Keratinocyte (primary cell): ENCODE measurements around the gene PARD3. TPM values are rescaled to one million over a fixed set of nuclear protein-coding genes. Genes with fewer than 3 reads are reported as not detected.

ENCODE experiments used
- DNase-seq: peaks from one replicate; pipeline ENCODE4 v3.0.0-alpha.2; 2011; ENCODE audit warnings: low read depth, missing footprints, low spot score
- FAIRE-seq: peaks from 2 replicates; lab custom pipeline; 2011; peaks lifted over from hg19 to GRCh38; lab: Jason Lieb, UNC
- H2AFZ ChIP-seq: 2 replicates; pipeline ENCODE4 v1.6.0; 2012; ENCODE audit warnings: low read length, control low read depth, inconsistent platforms; ENCODE audit not compliant: control insufficient read depth
- H3K27ac ChIP-seq: 2 replicates; pipeline ENCODE4 v1.5.1; 2011; ENCODE audit warnings: low read length; ENCODE audit not compliant: control insufficient read depth, insufficient read depth
- H3K27me3 ChIP-seq: 3 replicates; pipeline ENCODE4 v1.6.0; 2011; ENCODE audit warnings: low read length; ENCODE audit not compliant: control insufficient read depth, insufficient read depth; ENCODE audit errors: extremely low read depth
- H3K36me3 ChIP-seq, 2 experiments: 2 replicates in 1 of 2; 3 replicates in 1 of 2; pipeline ENCODE4 v1.5.1; 2011; ENCODE audit warnings: low read length in 2 of 2, mild to moderate bottlenecking in 1 of 2; ENCODE audit not compliant: control insufficient read depth in 2 of 2, insufficient read depth in 2 of 2; ENCODE audit errors: extremely low read depth in 1 of 2
- H3K4me1 ChIP-seq: 3 replicates; pipeline ENCODE4 v1.5.1; 2011; ENCODE audit warnings: low read length; ENCODE audit not compliant: control insufficient read depth, insufficient read depth; ENCODE audit errors: extremely low read depth
- H3K4me2 ChIP-seq: 3 replicates; pipeline ENCODE4 v1.6.0; 2011; ENCODE audit warnings: low read depth, low read length; ENCODE audit not compliant: control insufficient read depth, insufficient read depth; ENCODE audit errors: extremely low read depth
- H3K4me3 ChIP-seq, 3 experiments: fragments of 200-600 bp in 1 of 3; sonication (generic) in 1 of 3; 2 replicates in 2 of 3; 3 replicates in 1 of 3; pipeline ENCODE4 v1.5.1; 2011 to 2016; ENCODE audit warnings: low read length in 3 of 3, mild to moderate bottlenecking in 3 of 3, control low read depth in 2 of 3, inconsistent platforms in 1 of 3, low read depth in 1 of 3, mixed read lengths in 1 of 3, mixed run types in 1 of 3, moderate library complexity in 1 of 3; ENCODE audit not compliant: control insufficient read depth in 2 of 3, insufficient read depth in 2 of 3; ENCODE audit errors: extremely low read depth in 1 of 3
- H3K79me2 ChIP-seq: 2 replicates; pipeline ENCODE4 v1.6.0; 2012; ENCODE audit warnings: low read length; ENCODE audit not compliant: control insufficient read depth, insufficient read depth
- H3K9ac ChIP-seq: 3 replicates; pipeline ENCODE4 v1.6.0; 2011; ENCODE audit warnings: low read length; ENCODE audit not compliant: control insufficient read depth, insufficient read depth; ENCODE audit errors: extremely low read depth
- H3K9me1 ChIP-seq: 3 replicates; pipeline ENCODE4 v1.6.0; 2011; ENCODE audit warnings: low read length; ENCODE audit not compliant: control insufficient read depth, insufficient read depth; ENCODE audit errors: extremely low read depth
- H3K9me3 ChIP-seq: 2 replicates; pipeline ENCODE4 v1.5.1; 2012; ENCODE audit warnings: low read depth, low read length; ENCODE audit not compliant: control insufficient read depth
- H4K20me1 ChIP-seq: 3 replicates; pipeline ENCODE4 v1.6.0; 2011; ENCODE audit warnings: low read length; ENCODE audit not compliant: control insufficient read depth, insufficient read depth; ENCODE audit errors: extremely low read depth
- CTCF ChIP-seq, 3 experiments: IDR thresholded peaks in 1 of 3; conservative IDR thresholded peaks in 1 of 3; optimal IDR thresholded peaks in 1 of 3; 2 replicates in 2 of 3; 3 replicates in 1 of 3; pipeline versions ENCODE3 to v1.5.1; 2011; ENCODE audit warnings: low read length in 3 of 3, mild to moderate bottlenecking in 3 of 3, moderate library complexity in 2 of 3, control low read depth in 1 of 3, inconsistent platforms in 1 of 3; ENCODE audit not compliant: insufficient read depth in 2 of 3; ENCODE audit errors: extremely low read depth in 1 of 3
- EZH2 ChIP-seq: IDR thresholded peaks from one replicate; pipeline ENCODE4 v1.6.1; 2012; ENCODE audit warnings: inconsistent platforms, mild to moderate bottlenecking, low read length, moderate library complexity
- dilution Hi-C: fragments of 300-500 bp; cut with MboI; formaldehyde crosslinking; loops from one replicate; pipeline ENCODE4 v1.7.0; 2020; ENCODE audit warnings: low sequenced_read_pairs; ENCODE audit not compliant: extremely low pct_ligation_motif_present
- polyA plus RNA-seq, 5 experiments: library from polyadenylated mRNA; depleted of rRNA in 3 of 5; stranded (reverse) in 3 of 5; stranded (forward) in 1 of 5; unstranded in 1 of 5; fragments of >200 nt; gene quantifications; 1 replicate in 1 of 5; 2 replicates in 3 of 5; 3 replicates in 1 of 5; pipeline versions ENCODE4 v1.2.1 to v1.2.3, GENCODE V29; 2011 to 2012; ENCODE audit warnings: missing spikeins in 2 of 5, low read depth in 1 of 5, low replicate concordance in 1 of 5

PARD3 gene
- polyA plus RNA-seq, 1 donor (not counting 4 experiments of a cell fraction or from before 2014, with no cell fraction given), result 46.4 TPM

GRCh38 chr10:34489411-34489810, 325.7 kb downstream of the PARD3 start:
- Histone ChIP-seq H3K27me3 (no peaks in the 10 kb centered on the region), H3K27ac (peak overlapping the region; percentile 92), H3K9me1 (peaks cover 2% of the 10 kb centered on the region), H3K79me2 (peaks cover 7% of the 10 kb centered on the region), H3K4me1 (peaks cover 33% of the 10 kb centered on the region), H2AFZ (no peak overlapping the region), H3K4me3 (no peak overlapping the region), H4K20me1 (no peaks in the 10 kb centered on the region), H3K9ac (no peak overlapping the region), H3K36me3 (no peaks in the 10 kb centered on the region), H3K9me3 (no peaks in the 10 kb centered on the region), H3K4me2 (peak overlapping the region; percentile 81)
- no peak for DNase-seq
- TF ChIP-seq CTCF (optimal IDR thresholded peaks at IDR 0.05 in 1 of 3, IDR thresholded peaks at IDR 0.05 in 1 of 3, conservative IDR thresholded peaks at IDR 0.05 in 1 of 3; ENCODE audit: extremely low read depth in 1 of 3, insufficient read depth in 2 of 3, low read length in 3 of 3) (no peak), EZH2 (no peak)
- no peak for FAIRE-seq
- dilution Hi-C loops, result no loop called here

- Histone ChIP-seq H3K9ac (no peak overlapping the region), H2AFZ (no peak overlapping the region), H3K9me1 (peaks cover 2% of the 10 kb centered on the region), H3K4me2 (no peak overlapping the region), H3K27me3 (no peaks in the 10 kb centered on the region), H3K9me3 (no peaks in the 10 kb centered on the region), H3K36me3 (no peaks in the 10 kb centered on the region), H3K27ac (no peak overlapping the region), H3K79me2 (peaks cover 7% of the 10 kb centered on the region), H3K4me3 (no peak overlapping the region), H3K4me1 (peaks cover 33% of the 10 kb centered on the region), H4K20me1 (no peaks in the 10 kb centered on the region)
- TF ChIP-seq CTCF (optimal IDR thresholded peaks at IDR 0.05 in 1 of 3, IDR thresholded peaks at IDR 0.05 in 1 of 3, conservative IDR thresholded peaks at IDR 0.05 in 1 of 3; ENCODE audit: extremely low read depth in 1 of 3, insufficient read depth in 2 of 3, low read length in 3 of 3) (no peak), EZH2 (no peak)
- no peak for DNase-seq
- dilution Hi-C loops, result no loop called here
- no peak for FAIRE-seq
These were observed 326.5 kb downstream of the PARD3 start for GRCh38 chr10:34488476-34489130.
